Endodermal cell (in vitro differentiated cells): ENCODE data around the gene ZNF460. TPM values are rescaled to one million over a fixed set of nuclear protein-coding genes. Genes with fewer than 3 reads are reported as not detected.

Experiments
- DNase-seq: peaks from one replicate; pipeline ENCODE4 v3.0.0-alpha.2; 2017
- H3K27ac ChIP-seq: 2 replicates; pipeline ENCODE4 v1.5.1; 2013; ENCODE audit warnings: mild to moderate bottlenecking, low read depth, low read length, moderate library complexity
- H3K27me3 ChIP-seq: 2 replicates; pipeline ENCODE4 v1.6.1; 2013; ENCODE audit warnings: mild to moderate bottlenecking, low read length, moderate library complexity; ENCODE audit not compliant: insufficient read depth, control insufficient read depth, poor library complexity, severe bottlenecking
- H3K36me3 ChIP-seq: 2 replicates; pipeline ENCODE4 v1.7.0; 2013; ENCODE audit warnings: mild to moderate bottlenecking, low read length, moderate library complexity; ENCODE audit not compliant: control insufficient read depth, insufficient read depth
- H3K4me1 ChIP-seq: one replicate; pipeline ENCODE4 v1.7.0; 2013; ENCODE audit warnings: low read length; ENCODE audit not compliant: control insufficient read depth, insufficient read depth
- H3K4me3 ChIP-seq: 2 replicates; pipeline ENCODE4 v1.5.1; 2013; ENCODE audit warnings: mild to moderate bottlenecking, low read length, moderate library complexity
- H3K9ac ChIP-seq: 2 replicates; pipeline ENCODE4 v1.6.1; 2013; ENCODE audit warnings: mild to moderate bottlenecking, low read length, moderate library complexity; ENCODE audit not compliant: poor library complexity, severe bottlenecking; ENCODE audit errors: extremely low read depth
- H3K9me3 ChIP-seq: 2 replicates; pipeline ENCODE4 v1.6.1; 2013; ENCODE audit warnings: mild to moderate bottlenecking, low read length, moderate library complexity; ENCODE audit not compliant: control insufficient read depth
- H3K27ac Mint-ChIP-seq: 2 replicates; pipeline ENCODE4 v1.8.0; 2020; ENCODE audit warnings: mixed read lengths
- H3K27me3 Mint-ChIP-seq: 2 replicates; pipeline ENCODE4 v1.8.0; 2021; ENCODE audit warnings: mild to moderate bottlenecking, mixed read lengths; ENCODE audit not compliant: insufficient read depth
- H3K36me3 Mint-ChIP-seq: 2 replicates; pipeline ENCODE4 v1.8.0; 2020; ENCODE audit warnings: low read depth, mixed read lengths
- H3K4me1 Mint-ChIP-seq: 2 replicates; pipeline ENCODE4 v1.8.0; 2020; ENCODE audit warnings: mixed read lengths
- H3K4me3 Mint-ChIP-seq: 2 replicates; pipeline ENCODE4 v1.8.0; 2020; ENCODE audit warnings: mild to moderate bottlenecking, moderate library complexity, mixed read lengths
- H3K9me3 Mint-ChIP-seq: 2 replicates; pipeline ENCODE4 v1.8.0; 2020; ENCODE audit warnings: mild to moderate bottlenecking, mixed read lengths
- WGBS, 2 experiments: methylation state at CpG; one replicate each; pipeline versions ENCODE4 v1.1.5 to v1.1.7; 2013; ENCODE audit warnings: missing lambda C conversion rate in 2 of 2, mixed read lengths in 1 of 2; ENCODE audit not compliant: insufficient coverage in 1 of 2, insufficient read length in 1 of 2; 5-methylcytosine and 5-hydroxymethylcytosine counted together
- total RNA-seq, 2 donors: library from RNA; stranded (reverse); fragmentation: NEBNext Ultra II Directional in 1 of 2; extraction: Animal tissue kit (Norgen Biotek cat#: 25700) in 1 of 2; gene quantifications; 2 replicates in 1 of 2; 3 replicates in 1 of 2; pipeline ENCODE4 v1.2.1, GENCODE V29; 2021
- TF ChIP-seq, protein P1 (sequence below): fragments of 200-600 bp; sonication (generic); conservative IDR thresholded peaks from 2 replicates; pipeline ENCODE4 v1.5.0; 2021; ENCODE audit warnings: antibody characterized with exemption, mild to moderate bottlenecking

ZNF460 gene
- total RNA-seq, 2 donors from 2014 or later: 63.9 to 64.0 TPM

DNA sequence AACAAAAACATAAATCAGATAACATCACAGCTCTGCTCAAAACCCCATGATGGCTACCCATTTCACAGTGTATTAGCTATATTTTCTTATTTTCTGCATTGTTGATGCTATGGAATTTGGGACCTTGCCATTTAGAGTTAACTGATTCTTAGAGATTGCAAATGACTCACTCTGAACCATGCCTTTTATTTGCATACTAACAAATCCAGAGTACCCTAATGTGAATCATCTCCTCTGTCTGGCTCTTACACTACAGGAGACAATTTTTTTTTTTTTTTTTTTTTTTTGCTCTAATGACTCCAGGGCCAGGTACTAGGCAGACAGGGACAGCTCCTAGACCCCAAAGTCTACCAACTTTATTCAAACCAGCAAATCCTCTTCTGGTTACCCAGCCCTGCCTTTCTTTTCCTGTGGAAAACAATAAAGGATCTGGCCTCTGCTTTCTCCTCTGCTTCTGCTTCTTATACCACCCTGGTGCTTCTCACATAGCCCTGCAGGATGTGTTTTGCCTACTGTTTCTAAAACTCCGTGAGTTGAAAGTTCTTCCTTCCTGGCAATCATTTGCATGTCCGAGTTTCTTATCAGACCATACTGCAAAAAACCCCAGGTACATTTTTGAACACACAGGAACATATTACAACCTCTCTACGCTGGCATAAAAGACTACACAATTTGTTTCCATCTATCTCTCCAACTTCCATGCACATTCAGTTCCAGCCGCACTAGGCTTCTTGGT lies 10.6 kb upstream of the ZNF460 start:
- no peaks in the 10 kb centered on the region for H3K36me3 ChIP-seq
- Mint-ChIP-seq H3K36me3 (peaks cover 5% of the 10 kb centered on the region), H3K4me1 (peaks cover 13% of the 10 kb centered on the region), H3K27me3 (no peaks in the 10 kb centered on the region), H3K4me3 (no peak overlapping the region), H3K27ac (peak overlapping the region; percentile 58), H3K9me3 (no peaks in the 10 kb centered on the region)
- no peak overlapping the region for H3K9ac ChIP-seq
- WGBS, 2 experiments: 90 to 100% methylated on average over 4 of the region's 4 CpGs
- no peak overlapping the region for H3K27ac ChIP-seq
- H3K27me3 ChIP-seq: no peaks in the 10 kb centered on the region
- no peaks in the 10 kb centered on the region for H3K9me3 ChIP-seq
- no peak for DNase-seq
- TF ChIP-seq, protein P1, sequence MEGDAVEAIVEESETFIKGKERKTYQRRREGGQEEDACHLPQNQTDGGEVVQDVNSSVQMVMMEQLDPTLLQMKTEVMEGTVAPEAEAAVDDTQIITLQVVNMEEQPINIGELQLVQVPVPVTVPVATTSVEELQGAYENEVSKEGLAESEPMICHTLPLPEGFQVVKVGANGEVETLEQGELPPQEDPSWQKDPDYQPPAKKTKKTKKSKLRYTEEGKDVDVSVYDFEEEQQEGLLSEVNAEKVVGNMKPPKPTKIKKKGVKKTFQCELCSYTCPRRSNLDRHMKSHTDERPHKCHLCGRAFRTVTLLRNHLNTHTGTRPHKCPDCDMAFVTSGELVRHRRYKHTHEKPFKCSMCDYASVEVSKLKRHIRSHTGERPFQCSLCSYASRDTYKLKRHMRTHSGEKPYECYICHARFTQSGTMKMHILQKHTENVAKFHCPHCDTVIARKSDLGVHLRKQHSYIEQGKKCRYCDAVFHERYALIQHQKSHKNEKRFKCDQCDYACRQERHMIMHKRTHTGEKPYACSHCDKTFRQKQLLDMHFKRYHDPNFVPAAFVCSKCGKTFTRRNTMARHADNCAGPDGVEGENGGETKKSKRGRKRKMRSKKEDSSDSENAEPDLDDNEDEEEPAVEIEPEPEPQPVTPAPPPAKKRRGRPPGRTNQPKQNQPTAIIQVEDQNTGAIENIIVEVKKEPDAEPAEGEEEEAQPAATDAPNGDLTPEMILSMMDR: no peak
- no peak overlapping the region for H3K4me3 ChIP-seq
- no peaks in the 10 kb centered on the region for H3K4me1 ChIP-seq

DNA sequence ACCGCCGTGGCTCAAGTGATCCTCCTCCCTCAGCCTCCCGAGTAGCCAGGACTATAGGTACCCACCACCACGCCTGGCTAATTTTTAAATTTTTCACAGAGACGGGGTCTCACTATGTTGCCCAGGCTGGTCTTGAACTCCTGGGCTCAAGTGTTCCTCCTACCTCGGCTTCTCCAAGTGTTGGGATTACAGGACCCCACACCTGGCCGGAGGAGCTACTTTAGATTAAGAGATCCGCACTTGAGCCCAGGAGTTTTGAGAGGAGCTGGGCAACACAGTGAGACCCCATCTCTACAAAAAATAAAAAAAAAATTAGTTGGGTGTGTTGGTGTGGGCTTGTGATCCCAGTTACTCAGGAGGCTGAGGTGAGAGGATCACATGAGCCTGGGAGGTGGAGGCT lies 9.0 kb upstream of the ZNF460 start:
- H3K27ac ChIP-seq: no peak overlapping the region
- Mint-ChIP-seq H3K9me3 (no peaks in the 10 kb centered on the region), H3K27ac (no peak overlapping the region), H3K36me3 (peaks cover 5% of the 10 kb centered on the region), H3K4me1 (peaks cover 13% of the 10 kb centered on the region), H3K27me3 (no peaks in the 10 kb centered on the region), H3K4me3 (no peak overlapping the region)
- H3K9me3 ChIP-seq: no peaks in the 10 kb centered on the region
- H3K9ac ChIP-seq: no peak overlapping the region
- DNase-seq: no peak
- H3K4me1 ChIP-seq: no peaks in the 10 kb centered on the region
- 90 to 93% methylated on average over 5 to 8 of the region's 8 CpGs for WGBS, 2 experiments
- TF ChIP-seq, protein P1: no peak
- H3K27me3 ChIP-seq: no peaks in the 10 kb centered on the region
- no peaks in the 10 kb centered on the region for H3K36me3 ChIP-seq
- H3K4me3 ChIP-seq: no peak overlapping the region

DNA sequence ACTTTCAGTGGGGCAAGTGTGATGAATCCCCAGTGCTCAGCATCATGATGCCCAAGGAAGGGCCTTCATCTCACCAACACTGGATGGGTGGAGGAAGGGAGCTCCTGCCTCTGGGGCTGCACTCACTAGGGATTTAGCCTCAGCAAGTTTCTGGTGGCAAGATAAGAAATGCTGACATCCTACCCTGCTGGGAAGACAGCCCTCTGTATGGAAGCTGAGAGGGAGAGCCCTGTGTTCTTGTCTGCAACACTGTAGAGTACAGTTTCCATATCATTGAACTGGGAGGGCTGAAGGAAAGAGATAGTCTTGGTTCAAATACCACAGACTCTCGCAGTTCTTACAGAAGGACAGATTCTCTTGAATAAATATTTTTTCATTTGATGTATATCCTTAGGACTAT lies 7.3 kb upstream of the ZNF460 start:
- Mint-ChIP-seq H3K4me1 (peaks cover 17% of the 10 kb centered on the region), H3K9me3 (no peaks in the 10 kb centered on the region), H3K27me3 (no peaks in the 10 kb centered on the region), H3K36me3 (peaks cover 5% of the 10 kb centered on the region), H3K27ac (no peak overlapping the region), H3K4me3 (no peak overlapping the region)
- DNase-seq: no peak
- no peak overlapping the region for H3K4me3 ChIP-seq
- no peaks in the 10 kb centered on the region for H3K36me3 ChIP-seq
- H3K27me3 ChIP-seq: no peaks in the 10 kb centered on the region
- H3K27ac ChIP-seq: no peak overlapping the region
- H3K9me3 ChIP-seq: no peaks in the 10 kb centered on the region
- H3K9ac ChIP-seq: no peak overlapping the region
- TF ChIP-seq, protein P1: no peak
- no CpG with 5 or more reads among the region's 1 CpG for WGBS, 2 experiments
- H3K4me1 ChIP-seq: no peaks in the 10 kb centered on the region
